SW480 (cell line): ENCODE results near the gene MRTFA.
"Not testable (repeated sequence)": the region's sequence is repeated elsewhere in the genome, so short reads cannot be mapped to it uniquely, and the experiment has no call there.

ENCODE experiments used
- DNase-seq: peaks from one replicate; pipeline ENCODE4 v3.0.0-alpha.2; 2016; ENCODE audit warnings: low spot score

The MRTFA gene

DNA sequence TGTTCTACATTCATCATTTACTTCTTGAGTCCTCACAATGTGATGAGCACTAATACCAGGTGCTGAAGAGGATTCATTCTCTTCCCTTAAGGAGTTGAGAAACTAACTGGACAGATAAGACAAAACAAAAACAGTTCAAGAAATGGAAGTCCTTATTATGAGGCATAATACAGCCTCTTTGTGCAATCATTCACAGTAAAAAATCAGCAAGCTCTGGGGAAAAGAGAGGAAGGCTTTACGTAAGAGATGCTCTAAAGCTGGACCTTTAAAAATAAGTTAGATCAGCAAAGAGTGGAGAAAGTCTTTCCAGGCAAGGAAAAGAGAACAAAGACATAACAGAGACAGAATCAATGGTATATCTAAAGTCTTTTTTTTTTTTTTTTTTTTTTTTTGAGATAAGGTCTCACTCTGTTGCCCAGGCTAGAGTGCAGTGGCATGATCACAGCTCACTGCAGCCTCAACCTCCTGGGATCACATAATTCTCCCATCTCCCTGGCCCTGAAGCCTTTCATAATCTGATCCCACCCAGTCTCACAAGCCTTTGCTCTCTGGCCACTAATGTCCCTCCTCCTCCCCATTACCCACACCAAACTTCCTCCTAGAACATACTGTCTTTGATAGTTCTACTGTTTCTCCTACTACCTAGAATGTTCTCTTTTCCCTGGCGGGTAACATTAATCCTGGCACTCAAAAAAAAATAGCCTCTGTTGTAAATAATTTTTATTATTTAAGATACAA, 40.9 kb downstream of the MRTFA start:
- DNase-seq, result no peak

DNA sequence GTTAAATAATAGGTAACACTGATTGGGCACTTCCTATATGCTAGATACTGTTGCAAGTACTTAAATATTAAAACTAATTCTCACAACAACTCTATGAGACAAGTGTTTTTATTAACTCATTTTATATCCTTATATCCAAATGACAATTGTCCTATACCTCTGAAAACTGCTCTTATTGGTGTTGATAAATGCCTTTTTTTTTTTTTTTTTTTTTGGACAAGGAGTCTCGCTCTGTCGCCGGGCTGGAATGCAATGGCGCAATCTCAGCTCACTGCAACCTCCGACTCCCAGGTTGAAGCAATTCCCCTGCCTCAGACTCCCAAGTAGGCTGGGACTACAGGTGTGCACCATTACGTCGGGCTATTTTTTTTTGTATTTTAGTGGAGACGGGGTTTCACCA, 41.6 kb downstream of the MRTFA start:
- DNase-seq, result no peak

DNA sequence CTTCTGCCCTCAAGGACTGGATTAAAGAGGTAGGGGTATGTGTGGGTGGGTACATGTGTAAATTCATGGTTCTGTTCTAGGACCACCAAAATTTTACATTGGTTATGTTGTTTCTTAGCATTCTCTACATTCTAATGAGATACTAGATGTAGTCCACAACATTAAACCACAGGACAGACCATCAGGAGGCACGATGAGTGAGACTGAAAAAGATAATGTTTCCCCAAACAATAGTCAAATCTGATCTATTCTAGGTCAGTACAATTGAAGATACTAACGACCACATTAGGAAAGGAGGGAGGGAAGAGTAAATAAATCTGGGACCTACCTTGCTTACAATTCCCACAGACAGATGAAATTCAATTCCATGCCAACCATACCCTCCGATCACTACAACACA, 42.2 kb downstream of the MRTFA start:
- DNase-seq, result no peak

DNA sequence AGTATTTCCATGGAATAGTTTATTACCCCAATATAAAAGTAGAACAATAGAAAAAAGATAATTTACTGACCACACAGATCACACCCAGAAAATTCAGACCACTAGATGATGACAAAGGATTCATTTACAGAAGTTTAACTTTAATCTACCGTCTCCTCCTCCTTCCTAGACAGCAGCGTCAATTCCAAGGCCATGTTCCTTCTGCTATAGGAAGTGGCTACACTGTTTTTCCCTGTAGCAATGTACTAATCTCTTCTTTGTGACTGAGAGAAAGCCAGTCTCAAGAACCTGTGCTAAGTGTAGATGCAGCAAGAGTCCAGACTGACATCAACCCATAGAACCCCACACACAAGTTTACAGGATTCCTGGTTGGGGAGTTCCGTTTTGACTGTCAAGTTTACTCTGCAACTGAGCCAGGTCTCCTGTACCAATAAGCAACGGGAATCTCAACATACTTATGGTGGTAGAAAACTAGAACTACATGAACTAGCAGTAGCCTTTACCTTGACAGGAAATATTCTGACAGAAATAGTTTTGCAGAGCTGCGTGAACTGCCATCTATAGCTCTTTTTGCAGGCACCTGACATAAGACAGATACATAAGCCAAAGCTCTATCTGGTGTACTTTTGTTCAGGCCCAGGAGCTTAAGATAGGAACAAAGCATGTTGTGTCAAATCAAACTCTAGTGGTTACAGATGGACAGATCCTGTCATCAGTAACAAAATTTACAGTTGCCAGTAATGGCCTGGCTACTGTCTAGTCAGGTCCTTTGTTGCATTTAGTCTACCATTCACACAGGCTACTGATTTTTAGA, 42.9 kb downstream of the MRTFA start:
- peak; percentile 4 for DNase-seq

DNA sequence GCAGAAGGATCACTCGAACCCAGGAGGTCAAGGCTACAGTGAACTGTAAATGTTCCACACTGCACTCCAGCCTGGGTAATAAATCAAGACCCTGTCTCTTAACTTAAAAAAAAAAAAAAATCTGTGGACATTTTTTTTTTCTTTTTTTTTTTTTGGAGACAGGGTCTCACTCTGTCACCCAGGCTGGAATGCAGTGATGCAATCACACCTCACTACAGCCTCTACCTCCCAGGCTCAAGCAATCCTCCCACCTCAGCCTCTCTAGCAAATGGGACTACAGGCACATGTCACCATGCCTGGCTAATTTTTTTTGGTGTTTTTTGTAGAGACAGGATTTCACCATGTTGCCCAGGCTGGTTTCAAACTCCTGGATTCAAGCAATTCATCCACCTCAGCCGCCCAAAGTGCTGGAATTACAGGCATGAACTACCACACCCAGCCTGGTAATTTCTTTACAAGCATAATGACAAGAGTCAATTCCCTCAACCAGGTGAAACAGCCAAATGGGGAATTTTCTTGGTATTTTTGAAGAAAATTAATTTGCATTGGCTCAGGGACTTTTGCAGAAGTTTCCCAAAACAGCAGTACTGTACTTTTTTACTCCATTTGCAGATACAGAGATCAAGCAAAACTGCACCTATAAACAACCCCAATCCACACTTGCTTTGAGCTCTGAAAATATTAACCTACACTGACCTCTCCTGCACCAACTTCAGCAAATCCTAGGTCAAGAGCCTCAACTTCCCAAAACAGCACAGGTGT, 44.0 kb downstream of the MRTFA start:
- no peak for DNase-seq

DNA sequence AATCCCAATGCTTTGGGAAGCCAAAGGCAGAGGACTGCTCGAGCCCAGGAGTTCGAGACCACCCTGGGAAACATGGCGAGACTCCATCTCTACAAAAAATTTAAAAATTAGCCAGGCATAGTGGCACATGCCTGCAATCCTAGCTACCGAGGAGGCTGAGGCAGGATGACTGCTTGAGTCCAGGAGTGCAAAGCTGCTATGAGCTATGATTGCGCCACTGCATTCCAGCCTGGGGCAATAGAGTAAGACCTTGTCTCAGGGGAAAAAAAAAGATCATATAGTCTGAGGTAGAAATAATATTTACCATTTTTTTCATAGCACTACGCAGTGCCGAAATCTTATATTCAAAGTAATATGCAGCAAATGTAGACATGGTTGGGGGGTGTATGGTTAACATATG, 47.8 kb downstream of the MRTFA start:
- DNase-seq, result no peak

DNA sequence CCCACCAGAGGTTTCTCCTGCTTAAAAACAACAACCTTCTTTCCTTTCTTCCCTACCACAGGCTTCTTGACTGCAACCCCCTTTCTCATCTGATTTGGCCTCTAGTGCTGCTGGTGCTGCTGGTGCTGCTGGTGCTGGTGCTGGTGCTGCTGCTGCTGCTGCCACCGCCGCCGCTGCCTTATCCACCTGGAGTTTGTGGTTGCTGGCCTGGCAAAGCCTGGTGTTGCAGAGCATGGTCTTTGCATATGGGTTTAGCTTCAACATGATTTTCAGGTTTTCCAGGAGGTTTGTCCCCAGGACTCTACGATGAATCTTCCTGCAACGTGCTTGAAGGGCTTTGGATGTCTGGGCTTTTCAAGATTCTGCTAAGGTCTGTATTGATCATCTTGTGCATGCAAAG, 49.7 kb downstream of the MRTFA start:
- no peak for DNase-seq

DNA sequence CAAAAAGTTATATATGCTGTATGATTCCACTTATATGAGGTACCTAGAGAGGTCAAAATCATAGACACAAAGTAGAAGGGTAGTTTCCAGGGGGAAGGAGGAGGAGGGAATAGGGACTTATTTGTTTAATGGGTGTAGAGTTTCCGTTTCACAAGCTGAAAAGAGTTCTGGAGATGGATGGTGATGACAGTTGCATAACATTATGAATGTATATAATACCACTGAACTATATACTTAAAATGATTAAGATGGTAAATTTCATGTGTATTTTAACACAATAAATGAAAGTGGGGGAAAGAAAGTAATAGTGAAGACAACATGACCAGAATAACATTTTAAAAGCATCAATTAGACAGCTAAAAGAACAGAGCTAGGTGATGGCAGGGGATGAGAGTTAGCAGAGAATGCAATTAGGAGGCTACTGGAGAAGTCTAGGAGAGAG, 51.2 kb downstream of the MRTFA start:
- no peak for DNase-seq

DNA sequence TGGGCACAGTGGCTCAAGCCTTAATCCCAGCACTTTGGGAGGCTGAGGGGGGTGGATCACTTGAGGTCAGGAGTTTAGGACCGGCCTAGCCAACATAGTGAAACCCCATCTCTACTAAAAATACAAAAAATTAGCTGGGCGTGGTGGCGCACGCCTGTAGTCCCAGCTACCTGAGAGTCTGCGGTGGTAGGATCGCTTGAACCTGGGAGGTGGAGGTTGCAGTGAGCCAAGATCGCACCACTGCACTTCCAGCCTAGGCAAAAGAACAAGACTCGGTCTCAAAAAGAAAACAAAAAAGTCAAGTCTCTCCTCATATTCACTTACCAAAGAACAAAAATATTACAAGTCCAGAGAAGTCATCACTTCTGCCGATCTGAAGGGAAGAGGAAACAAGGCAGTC, 51.8 kb downstream of the MRTFA start:
- not testable (repeated sequence) for DNase-seq

DNA sequence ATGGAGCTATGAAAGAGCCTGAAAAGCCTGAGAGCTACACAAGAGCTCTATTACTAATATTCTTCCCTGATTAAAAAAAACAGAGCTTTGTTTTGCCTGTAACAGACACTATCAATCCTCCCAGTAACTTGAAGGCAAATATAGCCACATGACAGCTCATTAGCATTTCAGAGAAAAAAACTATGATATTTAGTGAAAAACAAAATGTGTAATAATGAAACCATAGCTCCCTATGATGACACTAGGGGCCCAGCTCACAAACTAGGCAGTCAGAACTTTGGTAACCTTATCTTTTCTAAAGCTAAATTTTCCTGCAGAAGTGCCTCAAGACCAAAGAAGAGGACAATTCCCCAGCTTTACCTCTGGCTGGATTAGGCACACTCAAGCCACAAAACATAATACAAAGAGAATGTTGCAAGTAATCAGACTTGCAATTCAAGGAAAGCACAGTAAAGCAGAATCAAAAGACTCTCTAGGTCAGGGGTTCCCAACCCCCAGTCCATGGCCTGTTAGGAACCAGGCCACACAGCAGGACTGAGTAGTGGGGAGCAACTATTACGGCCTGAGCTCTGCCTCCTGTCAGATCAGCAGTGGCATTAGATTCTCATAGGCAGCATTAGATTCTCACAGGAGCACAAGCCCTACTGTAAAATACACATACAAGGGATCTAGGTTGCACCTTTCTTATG, 53.3 kb downstream of the MRTFA start:
- DNase-seq, result no peak

DNA sequence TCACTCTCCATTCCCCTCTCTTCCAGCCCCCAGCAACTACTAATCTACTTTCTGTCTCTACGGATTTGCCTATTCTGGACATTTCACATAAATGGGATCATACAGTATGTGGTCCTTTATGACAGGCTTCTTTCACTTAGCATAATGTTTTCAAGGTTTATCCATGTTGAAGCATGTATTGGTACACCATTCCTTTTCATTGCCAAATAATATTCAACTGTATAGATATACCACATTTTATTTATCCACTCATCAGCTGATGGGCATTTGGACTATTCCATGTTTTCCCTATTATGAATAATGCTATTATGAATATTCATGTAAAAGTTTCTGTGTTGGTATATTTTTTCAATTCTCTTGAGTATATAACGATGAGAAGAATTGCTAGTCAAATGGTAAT, 54.5 kb downstream of the MRTFA start:
- no peak for DNase-seq

DNA sequence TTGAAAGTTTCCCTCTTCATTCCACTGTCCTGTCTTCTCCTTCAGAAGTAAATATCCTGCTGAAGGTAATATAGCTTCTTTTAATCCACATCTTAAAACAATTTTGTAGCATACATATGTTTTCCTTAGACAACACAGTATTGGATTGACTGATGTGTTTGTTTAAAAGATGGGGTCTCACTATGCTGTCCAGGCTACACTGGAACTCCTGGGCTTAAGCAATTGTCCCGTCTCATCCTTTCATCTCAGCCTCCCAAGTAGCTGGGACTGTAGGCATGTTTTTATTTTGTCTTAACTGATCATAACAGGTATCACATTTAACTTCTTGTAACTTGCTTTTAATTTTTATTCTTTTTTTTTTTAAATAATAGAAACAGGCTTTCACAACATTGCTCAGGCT, 55.9 kb downstream of the MRTFA start:
- no peak for DNase-seq

DNA sequence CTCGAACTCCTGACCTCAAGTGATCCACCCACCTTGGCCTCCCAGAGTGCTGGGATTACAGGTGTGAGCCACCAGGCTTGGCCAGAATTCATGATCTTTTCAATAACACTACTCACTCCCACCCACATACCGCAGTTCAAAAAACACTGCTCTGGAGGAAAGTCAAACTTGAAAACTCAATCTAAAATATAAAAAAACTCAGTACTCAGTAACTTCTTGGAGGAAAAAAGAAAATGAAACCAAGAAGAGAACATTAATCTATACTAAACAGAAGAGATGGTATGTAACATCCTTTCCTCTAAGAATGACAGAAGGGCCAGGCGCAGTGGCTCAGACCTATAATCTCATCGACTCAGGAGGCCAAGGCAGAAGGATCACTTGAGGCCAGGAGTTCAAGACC, 58.3 kb downstream of the MRTFA start:
- DNase-seq, result no peak

DNA sequence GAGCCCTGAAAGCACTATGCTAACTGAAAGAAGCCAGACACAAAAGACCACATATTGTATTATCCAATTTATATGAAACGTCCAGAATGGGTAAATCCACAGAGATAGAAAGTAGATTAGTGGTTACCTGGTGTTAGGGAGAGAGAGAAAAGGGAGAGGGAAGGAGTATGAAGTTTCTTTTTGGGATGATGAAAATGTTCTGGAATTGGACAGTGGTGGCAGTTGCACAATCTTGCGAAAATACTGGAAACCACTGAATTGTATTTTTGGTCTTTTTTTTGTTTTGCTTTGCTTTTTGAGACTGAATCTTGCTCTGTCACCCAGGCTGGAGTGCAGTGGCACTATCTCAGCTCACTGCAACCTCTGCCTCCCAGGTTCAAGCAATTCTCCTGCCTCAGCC, 63.5 kb downstream of the MRTFA start:
- DNase-seq, result no peak

DNA sequence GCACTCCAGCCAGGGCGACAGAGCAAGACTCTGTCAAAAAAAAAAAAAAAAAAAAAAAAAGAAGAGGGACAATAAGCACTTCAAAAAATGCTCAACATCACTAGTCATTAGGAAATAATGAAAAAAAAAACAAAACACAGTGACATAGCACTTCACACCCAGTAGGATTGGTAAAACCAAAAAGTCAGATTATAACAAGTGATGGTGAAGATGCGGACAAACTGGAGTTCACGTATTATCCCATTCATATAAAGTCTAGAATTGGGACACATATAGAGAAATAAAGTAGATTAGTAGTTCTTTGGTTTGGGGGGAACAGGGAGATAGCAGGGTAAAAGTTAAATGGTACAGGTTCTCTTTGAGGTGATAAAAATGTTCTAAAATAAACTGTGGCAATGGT, 64.6 kb downstream of the MRTFA start:
- DNase-seq, result no peak

DNA sequence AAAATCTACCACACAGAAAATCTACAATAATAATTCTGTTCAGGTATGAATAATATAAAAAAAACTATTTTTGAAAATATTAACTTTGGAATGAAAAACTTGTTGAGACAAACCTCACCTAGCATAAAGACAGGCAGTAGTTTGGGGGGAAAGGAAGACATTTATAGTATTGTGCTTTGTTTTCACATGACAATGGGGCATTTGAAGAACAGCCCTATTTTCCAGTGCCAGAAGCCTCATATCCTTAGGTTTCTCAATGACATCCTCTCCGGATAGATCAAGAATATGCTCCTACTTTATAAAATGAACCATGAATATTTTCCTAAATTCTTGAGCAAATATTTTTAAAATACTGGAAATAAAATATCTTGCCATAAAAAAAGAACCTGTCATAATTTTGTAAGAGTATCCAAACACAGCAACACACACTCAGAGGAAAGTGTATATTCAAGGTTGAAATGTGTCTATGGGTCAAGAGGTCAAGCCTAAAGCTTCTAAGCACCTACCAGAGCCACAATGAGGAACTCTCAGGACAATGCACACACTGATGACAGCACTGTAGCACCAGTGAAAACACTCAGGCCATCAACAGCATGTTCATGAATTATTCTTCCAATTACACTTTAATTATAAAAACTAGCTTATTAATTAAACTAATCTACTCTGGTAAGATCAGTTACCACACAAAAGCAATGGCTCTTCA, 68.7 kb downstream of the MRTFA start:
- no peak for DNase-seq

DNA sequence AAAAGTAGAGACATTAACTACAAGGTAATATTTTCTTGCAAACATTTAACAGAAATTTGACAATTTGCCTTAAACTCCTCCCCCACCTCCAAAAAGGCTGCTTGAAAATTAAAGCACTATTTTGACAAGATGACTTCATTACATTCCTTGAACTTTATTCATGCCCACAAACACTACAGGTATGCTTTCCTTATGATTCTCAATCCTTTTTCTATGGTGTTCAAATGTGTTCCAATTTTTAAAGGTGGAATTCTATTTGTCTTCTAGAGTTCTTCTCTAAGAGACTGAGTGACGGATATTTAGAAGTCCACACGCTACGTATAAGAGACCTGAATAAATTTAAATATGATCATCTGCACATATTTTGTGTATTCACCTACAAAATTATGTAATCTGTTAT, 69.4 kb downstream of the MRTFA start:
- no peak for DNase-seq

DNA sequence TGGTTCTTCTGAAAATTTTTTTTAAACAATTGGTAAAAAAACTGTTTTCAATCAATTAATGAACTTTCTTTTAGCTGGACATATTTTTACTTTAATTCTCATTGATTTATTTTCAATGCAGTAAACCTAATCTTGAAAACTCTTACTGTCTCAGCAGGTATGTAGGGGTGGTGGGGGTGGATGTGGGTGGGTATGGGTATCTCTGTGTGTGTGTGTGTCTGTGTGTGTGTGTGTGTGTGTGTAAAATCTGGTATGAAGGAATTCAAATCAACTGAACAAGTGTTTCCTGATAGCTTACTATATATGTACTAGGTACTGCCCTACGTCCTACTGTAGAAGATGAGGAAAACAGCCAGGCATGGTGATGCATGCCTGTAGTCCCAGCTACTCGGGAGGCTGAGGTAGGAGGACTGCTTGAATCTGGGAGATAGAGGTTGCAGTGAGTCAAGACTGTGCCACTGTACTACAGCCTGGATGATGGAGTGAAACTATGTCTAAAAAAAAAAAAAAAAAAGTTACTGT, 75.5 kb downstream of the MRTFA start:
- DNase-seq, result no peak

DNA sequence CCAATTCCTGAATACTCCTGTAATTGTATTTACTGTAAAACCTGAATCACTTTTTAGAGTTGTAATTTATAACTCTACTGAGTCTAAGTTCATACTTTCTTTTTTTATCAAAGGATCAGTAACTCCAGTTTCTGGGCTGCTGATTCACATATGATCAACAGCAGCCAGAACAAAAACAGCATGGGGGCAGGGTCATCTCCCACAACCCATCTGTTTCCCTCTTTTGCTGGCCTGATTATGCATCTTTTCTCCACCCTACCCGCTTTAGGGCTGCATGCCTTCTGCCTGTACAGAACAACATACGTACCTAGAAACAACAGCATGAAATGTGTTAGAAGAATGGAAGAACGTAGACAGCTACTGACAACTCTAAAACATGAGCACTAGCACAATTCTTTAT, 76.0 kb downstream of the MRTFA start:
- no peak for DNase-seq

DNA sequence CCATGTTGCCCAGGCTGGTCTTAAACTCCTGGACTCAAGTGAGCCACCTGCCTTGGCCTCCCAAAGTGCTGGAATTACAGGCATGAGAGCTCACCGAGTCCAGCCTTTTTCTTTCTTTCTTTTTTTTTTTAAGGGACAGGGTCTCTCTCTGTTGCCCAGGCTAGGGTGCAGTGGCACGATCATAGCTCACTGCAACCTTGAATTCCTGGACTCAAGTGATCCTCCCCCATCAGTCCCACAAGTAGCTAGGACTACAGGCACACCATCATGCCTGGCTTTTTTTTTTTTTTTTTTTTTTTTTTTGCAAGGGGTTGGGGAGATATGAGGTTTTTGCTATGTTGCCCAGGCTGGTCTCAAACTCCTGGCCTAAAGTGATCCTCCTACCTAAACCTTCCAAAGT, 78.5 kb downstream of the MRTFA start:
- no peak for DNase-seq

DNA sequence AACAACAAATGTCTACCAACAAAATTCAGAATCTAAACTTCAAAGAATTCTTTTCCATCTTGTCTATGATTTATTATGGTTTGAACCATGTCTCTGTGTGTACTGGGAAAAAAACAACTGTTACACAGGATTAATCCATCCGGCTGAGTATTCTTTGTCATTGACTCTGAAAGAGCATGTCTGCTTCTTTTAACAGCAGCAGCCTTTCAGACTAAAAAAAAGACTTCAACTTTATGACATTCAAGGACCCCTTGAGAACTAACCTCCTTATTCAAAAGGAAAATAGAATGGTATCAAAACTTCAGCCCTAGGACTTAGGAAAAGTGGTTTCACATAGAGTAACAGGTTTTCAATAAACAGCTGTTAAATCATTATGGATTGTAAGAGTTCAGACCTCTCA, 79.9 kb downstream of the MRTFA start:
- no peak for DNase-seq
